Measurements from ENCODE around the gene EPOP. TPM values are rescaled to one million over a fixed set of nuclear protein-coding genes. Genes with fewer than 3 reads are reported as not detected.

Gene EPOP
- polyA plus RNA-seq (2013, experiment 1 of 2), result 17.0 TPM
- 16.8 TPM for polyA plus RNA-seq (2013, experiment 2 of 2)

DNA sequence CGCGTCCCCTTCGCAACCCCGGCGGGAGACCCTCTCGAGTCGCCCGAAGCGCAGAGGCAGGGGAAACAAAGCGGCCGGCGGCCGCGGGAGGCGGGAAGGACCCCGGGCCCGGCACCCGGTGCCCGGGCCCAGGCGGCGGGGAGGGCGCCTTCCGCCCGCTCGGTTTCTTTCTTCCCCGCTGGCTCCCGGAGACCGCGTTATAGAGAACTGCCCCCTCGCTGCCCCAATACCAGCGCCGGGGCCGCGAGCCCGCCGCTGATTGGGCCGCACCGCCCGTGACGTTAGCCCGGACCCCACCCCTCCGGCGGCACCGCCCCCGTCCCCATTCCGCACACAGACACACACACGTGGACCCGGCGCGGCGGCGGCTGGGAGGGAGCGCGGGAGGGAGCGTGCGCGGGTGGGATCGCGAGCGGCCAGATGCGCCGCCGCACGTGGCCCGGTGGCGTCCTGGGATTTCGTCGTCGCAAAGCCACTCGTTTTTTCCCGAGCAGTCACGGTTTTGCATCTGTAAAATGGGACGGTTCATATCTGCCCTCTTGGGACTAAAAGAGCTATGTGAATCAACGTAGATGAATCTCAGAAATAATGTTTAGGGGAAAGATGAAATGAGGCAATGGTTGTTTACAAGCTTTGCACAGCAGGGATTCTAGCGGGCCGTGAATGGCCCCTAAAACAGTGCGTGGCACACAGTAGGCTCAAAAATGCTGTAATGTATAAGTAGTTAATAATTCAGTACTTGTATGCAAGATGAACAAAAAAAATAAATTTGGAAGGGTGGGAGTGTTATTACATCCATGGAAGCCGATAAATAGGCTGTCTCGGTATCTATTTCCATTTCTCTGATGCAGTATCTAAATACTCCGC lies at the start of gene EPOP:
TSS of gene EPOP (minus strand) at position 209 of the 867 bp plus-strand sequence. CDS start 462 bp downstream, outside the sequence.
- peak within 1 kb of the TSS; percentile 37 for H2BK120ac ChIP-seq (ENCODE audit: low read depth, low read length)
- H2AFZ ChIP-seq (ENCODE audit: low read length), result peak within 1 kb of the TSS; percentile 93
- H3K9me3 ChIP-seq (replicated peaks in 1 of 2; ENCODE audit: control insufficient read depth in 2 of 2, insufficient read depth in 1 of 2, low read depth in 1 of 2, low read length in 2 of 2), result no peaks in the 10 kb centered on the region
- H3K36me3 ChIP-seq (replicated peaks in 1 of 2; ENCODE audit: control insufficient read depth in 2 of 2, insufficient read depth in 2 of 2, low read length in 2 of 2), result no peaks in the 10 kb centered on the region
- H3K23ac ChIP-seq (ENCODE audit: low read depth, low read length, poor library complexity), result peak within 1 kb of the TSS; percentile 90
- H3K4me1 ChIP-seq (ENCODE audit: control insufficient read depth in 2 of 2, insufficient read depth in 1 of 2, low read depth in 1 of 2, low read length in 2 of 2), result peaks cover 17 to 18% of the 10 kb centered on the region in 2 donors
- H3K27me3 ChIP-seq (ENCODE audit: control insufficient read depth in 3 of 3, insufficient read depth in 3 of 3, low read depth in 1 of 3, low read length in 3 of 3), result peaks cover under 1 to 35% (median 27%) of the 10 kb centered on the region in 3 experiments
- no peak within 1 kb of the TSS for H4K91ac ChIP-seq (ENCODE audit: low read depth, low read length, poor library complexity)
- peak within 1 kb of the TSS; percentile 57 for H2BK5ac ChIP-seq (ENCODE audit: low read length)
- H2BK12ac ChIP-seq (ENCODE audit: low read length), result no peak within 1 kb of the TSS
- H3K18ac ChIP-seq (ENCODE audit: low read length), result peak within 1 kb of the TSS; percentile 96
- peak within 1 kb of the TSS; percentile 56 to 91 for H3K4me3 ChIP-seq (ENCODE audit: low read length in 2 of 2)
- H3K9ac ChIP-seq (ENCODE audit: low read depth, low read length, poor library complexity), result peak within 1 kb of the TSS; percentile 96
- peak within 1 kb of the TSS; percentile 33 for H3K27ac ChIP-seq (replicated peaks; ENCODE audit: low read length)
- H3K4me2 ChIP-seq (ENCODE audit: insufficient read depth, low read length, poor library complexity, severe bottlenecking), result peak within 1 kb of the TSS; percentile 95
- no peak within 1 kb of the TSS for H3K14ac ChIP-seq (ENCODE audit: low read length)
- no peaks in the 10 kb centered on the region for H3K79me1 ChIP-seq (ENCODE audit: low read depth, low read length)
- peak within 1 kb of the TSS; percentile 78 for H2AK5ac ChIP-seq (ENCODE audit: low read depth, low read length)
- H3K4ac ChIP-seq (ENCODE audit: low read length), result no peak within 1 kb of the TSS
- no peak within 1 kb of the TSS for H4K8ac ChIP-seq (ENCODE audit: low read depth, low read length)
- DNase-seq (ENCODE audit: low spot score), result peak; percentile 81
- WGBS, 2 donors (ENCODE audit: extremely low coverage in 2 of 2, insufficient read length in 2 of 2, insufficient replicate concordance in 1 of 2), result no CpG with 5 or more reads among the region's 80 CpGs
- no peak within 1 kb of the TSS for H2BK15ac ChIP-seq (ENCODE audit: low read length)

GRCh38 chr17:38721802-38722201 lies 47.0 kb upstream of the EPOP start:
- Histone ChIP-seq H2BK5ac (ENCODE audit: low read length) (no peak overlapping the region), H2BK12ac (ENCODE audit: low read length) (no peak overlapping the region), H3K79me1 (ENCODE audit: low read depth, low read length) (no peaks in the 10 kb centered on the region), H2BK120ac (ENCODE audit: low read depth, low read length) (no peak overlapping the region), H3K23ac (ENCODE audit: low read depth, low read length, poor library complexity) (no peak overlapping the region), H3K4me3 (ENCODE audit: low read length in 2 of 2) (no peak overlapping the region), H4K91ac (ENCODE audit: low read depth, low read length, poor library complexity) (no peak overlapping the region), H4K8ac (ENCODE audit: low read depth, low read length) (peak overlapping the region; percentile 4), H3K9ac (ENCODE audit: low read depth, low read length, poor library complexity) (no peak overlapping the region), H3K9me3 (replicated peaks in 1 of 2; ENCODE audit: control insufficient read depth in 2 of 2, insufficient read depth in 1 of 2, low read depth in 1 of 2, low read length in 2 of 2) (no peaks in the 10 kb centered on the region), H3K27ac (replicated peaks; ENCODE audit: low read length) (no peak overlapping the region), H3K27me3 (ENCODE audit: control insufficient read depth in 3 of 3, insufficient read depth in 3 of 3, low read depth in 1 of 3, low read length in 3 of 3) (peaks cover 0 to 21% (median 2%) of the 10 kb centered on the region in 3 experiments), H3K14ac (ENCODE audit: low read length) (no peak overlapping the region), H3K4me1 (ENCODE audit: control insufficient read depth in 2 of 2, insufficient read depth in 1 of 2, low read depth in 1 of 2, low read length in 2 of 2) (peaks cover 0 to 13% of the 10 kb centered on the region in 2 donors), H3K18ac (ENCODE audit: low read length) (no peak overlapping the region), H2AFZ (ENCODE audit: low read length) (no peak overlapping the region), H3K4ac (ENCODE audit: low read length) (no peak overlapping the region), H3K4me2 (ENCODE audit: insufficient read depth, low read length, poor library complexity, severe bottlenecking) (no peak overlapping the region), H2AK5ac (ENCODE audit: low read depth, low read length) (peak overlapping the region; percentile 52), H2BK15ac (ENCODE audit: low read length) (no peak overlapping the region), H3K36me3 (replicated peaks in 1 of 2; ENCODE audit: control insufficient read depth in 2 of 2, insufficient read depth in 2 of 2, low read length in 2 of 2) (peaks cover 3 to 74% of the 10 kb centered on the region in 2 donors)
- no peak for DNase-seq (ENCODE audit: low spot score)
- WGBS, 2 donors (ENCODE audit: extremely low coverage in 2 of 2, insufficient read length in 2 of 2, insufficient replicate concordance in 1 of 2), result no CpG with 5 or more reads among the region's 16 CpGs

DNA sequence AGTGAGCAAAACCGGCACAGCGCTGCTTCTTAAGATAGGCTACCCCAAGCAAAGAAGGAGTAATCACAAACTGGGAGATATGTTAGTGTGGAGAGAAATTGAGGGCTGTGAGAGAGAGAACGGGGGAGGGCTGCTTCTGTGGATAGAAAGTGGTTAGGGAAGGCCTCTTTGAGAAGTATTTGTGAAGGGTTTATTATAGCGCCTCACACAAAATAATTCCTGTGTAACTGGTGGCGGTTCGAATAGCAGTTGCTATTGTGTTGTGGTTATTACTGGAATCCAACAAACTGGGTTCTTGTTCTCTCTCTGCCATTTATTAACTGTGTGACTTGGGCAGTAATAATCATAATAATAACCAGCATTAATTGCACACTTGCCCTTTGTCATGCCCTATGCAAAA lies 46.2 kb upstream of the EPOP start:
- Histone ChIP-seq H3K23ac (ENCODE audit: low read depth, low read length, poor library complexity) (no peak overlapping the region), H2BK120ac (ENCODE audit: low read depth, low read length) (no peak overlapping the region), H2BK5ac (ENCODE audit: low read length) (no peak overlapping the region), H2BK12ac (ENCODE audit: low read length) (no peak overlapping the region), H2BK15ac (ENCODE audit: low read length) (no peak overlapping the region), H3K14ac (ENCODE audit: low read length) (no peak overlapping the region), H3K27ac (replicated peaks; ENCODE audit: low read length) (no peak overlapping the region), H2AFZ (ENCODE audit: low read length) (no peak overlapping the region), H3K4me3 (ENCODE audit: low read length in 2 of 2) (no peak overlapping the region), H3K79me1 (ENCODE audit: low read depth, low read length) (no peaks in the 10 kb centered on the region), H4K91ac (ENCODE audit: low read depth, low read length, poor library complexity) (no peak overlapping the region), H4K8ac (ENCODE audit: low read depth, low read length) (no peak overlapping the region), H3K4ac (ENCODE audit: low read length) (no peak overlapping the region), H3K9ac (ENCODE audit: low read depth, low read length, poor library complexity) (no peak overlapping the region), H3K18ac (ENCODE audit: low read length) (no peak overlapping the region), H3K4me1 (ENCODE audit: control insufficient read depth in 2 of 2, insufficient read depth in 1 of 2, low read depth in 1 of 2, low read length in 2 of 2) (peaks cover 0 to 13% of the 10 kb centered on the region in 2 donors), H2AK5ac (ENCODE audit: low read depth, low read length) (no peak overlapping the region), H3K36me3 (replicated peaks in 1 of 2; ENCODE audit: control insufficient read depth in 2 of 2, insufficient read depth in 2 of 2, low read length in 2 of 2) (peaks cover 3 to 81% of the 10 kb centered on the region in 2 donors), H3K9me3 (replicated peaks in 1 of 2; ENCODE audit: control insufficient read depth in 2 of 2, insufficient read depth in 1 of 2, low read depth in 1 of 2, low read length in 2 of 2) (no peaks in the 10 kb centered on the region), H3K4me2 (ENCODE audit: insufficient read depth, low read length, poor library complexity, severe bottlenecking) (no peak overlapping the region), H3K27me3 (ENCODE audit: control insufficient read depth in 3 of 3, insufficient read depth in 3 of 3, low read depth in 1 of 3, low read length in 3 of 3) (peaks cover 0 to 21% (median 2%) of the 10 kb centered on the region in 3 experiments)
- no peak for DNase-seq (ENCODE audit: low spot score)
- WGBS, 2 donors (ENCODE audit: extremely low coverage in 2 of 2, insufficient read length in 2 of 2, insufficient replicate concordance in 1 of 2), result no CpG with 5 or more reads among the region's 6 CpGs
